ENCODE data around the gene MYO1B.
A peak's percentile ranks its signal among the peaks of the same experiment; 100 is the strongest.

The MYO1B gene

DNA sequence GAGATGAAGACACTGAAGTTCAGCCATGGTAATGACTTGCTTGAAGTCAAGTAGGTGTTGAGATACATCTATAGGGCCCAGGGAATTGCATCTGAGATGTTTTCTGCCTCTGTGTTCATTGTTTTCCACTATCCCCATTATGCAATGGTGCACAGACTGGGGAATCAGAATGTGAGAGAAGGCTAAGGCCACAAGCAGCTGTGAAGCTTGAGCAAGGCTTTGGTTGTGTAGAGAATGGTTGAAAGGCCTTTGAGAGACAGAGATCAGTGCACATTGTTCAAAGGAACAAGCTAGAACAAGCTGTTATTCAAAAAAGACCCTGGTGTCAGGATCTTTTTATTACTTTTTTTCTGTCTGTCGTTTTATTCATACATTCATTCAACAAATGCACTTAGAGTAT lies 82.3 kb downstream of the MYO1B start:
- no peak for DNase-seq

DNA sequence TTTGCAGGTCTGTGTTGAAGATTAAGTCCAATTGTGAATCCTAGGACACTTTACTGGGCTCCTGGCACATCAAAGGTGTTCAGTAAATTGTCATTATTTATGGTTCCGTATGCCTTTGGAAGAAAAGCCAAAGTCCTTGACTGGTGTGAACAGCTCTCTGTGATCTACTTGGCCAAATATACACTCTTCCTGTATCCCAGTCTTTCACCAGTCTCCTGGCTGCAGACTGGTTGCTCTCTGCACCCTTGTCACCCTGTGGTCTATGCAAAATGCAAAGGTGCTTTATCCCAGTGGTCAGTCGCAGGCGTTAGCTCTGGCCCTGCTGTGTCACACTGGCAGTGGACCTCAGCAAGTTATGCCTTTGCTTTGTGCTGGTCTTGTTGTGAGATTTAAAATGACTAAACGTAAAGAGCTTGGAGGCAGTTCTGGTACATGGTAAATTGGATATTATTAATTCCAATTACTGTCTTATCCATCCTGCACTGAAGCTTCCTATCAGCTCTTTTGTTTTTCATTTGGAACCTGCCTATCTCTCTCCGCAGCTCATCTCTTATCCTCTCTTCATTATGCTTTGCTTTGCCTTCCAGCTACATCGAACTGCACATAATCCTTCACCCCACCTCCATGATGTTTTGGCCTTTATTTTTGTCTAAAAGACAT lies 83.1 kb downstream of the MYO1B start:
- no peak for DNase-seq

GRCh38 chr2:191329841-191330240 lies 84.6 kb downstream of the MYO1B start:
- no peak for DNase-seq

DNA sequence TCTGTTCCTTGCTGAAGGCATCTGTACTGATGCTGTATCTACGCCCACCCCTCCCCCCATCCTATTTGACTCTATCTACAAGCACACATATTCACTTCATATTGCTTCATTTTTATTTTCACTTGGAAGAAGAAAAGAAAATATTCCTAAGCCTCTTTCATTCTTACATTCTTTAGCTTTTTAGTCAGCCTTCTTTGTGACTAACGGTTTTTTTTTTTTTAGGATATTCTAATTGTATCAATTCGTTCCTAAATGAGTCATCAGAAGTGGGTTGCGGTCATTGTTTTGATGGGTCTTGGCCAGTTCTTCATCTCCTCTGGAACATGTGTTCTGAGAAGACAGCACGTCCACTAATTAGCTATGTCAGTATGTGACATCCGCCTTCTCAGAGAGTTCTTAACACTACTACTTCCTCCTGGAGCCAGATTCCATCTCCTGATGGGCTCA lies 88.7 kb downstream of the MYO1B start:
- no peak for DNase-seq

GRCh38 chr2:191335875-191336464 lies 90.8 kb downstream of the MYO1B start:
- no peak for DNase-seq

DNA sequence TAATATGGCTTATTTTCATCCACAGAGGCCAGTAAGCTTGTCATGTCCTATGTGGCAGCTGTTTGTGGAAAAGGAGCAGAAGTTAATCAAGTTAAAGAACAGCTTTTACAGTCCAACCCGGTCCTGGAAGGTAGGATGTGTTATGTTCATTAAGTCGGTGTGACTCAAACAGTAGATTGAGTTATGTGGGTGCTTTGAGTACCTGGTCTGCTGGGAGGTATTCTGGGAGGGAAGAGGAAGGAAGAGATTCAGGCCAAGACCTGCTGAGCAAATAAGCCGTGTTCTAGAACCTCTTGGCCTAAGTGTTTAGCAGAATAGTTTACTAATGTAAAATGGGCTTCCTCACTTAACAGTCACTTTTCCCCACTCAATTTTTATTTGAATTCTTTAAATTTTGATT lies 96.2 kb downstream of the MYO1B start:
- DNase-seq = no peak

- no peak for DNase-seq
These were observed 98.7 kb downstream of the MYO1B start for GRCh38 chr2:191343796-191344338.

- no peak for DNase-seq
These were observed 100.6 kb downstream of the MYO1B start for GRCh38 chr2:191345788-191346187.

GRCh38 chr2:191347154-191347553 lies 102.0 kb downstream of the MYO1B start:
- DNase-seq = no peak

- DNase-seq = no peak
These were observed 102.7 kb downstream of the MYO1B start for GRCh38 chr2:191347881-191348280.

GRCh38 chr2:191349990-191350389 lies 104.8 kb downstream of the MYO1B start:
- DNase-seq = peak in 1 of 2 experiments; percentile 10

GRCh38 chr2:191350826-191351225 lies 105.6 kb downstream of the MYO1B start:
- DNase-seq = no peak

GRCh38 chr2:191351298-191351697 lies 106.1 kb downstream of the MYO1B start:
- DNase-seq = no peak

DNA sequence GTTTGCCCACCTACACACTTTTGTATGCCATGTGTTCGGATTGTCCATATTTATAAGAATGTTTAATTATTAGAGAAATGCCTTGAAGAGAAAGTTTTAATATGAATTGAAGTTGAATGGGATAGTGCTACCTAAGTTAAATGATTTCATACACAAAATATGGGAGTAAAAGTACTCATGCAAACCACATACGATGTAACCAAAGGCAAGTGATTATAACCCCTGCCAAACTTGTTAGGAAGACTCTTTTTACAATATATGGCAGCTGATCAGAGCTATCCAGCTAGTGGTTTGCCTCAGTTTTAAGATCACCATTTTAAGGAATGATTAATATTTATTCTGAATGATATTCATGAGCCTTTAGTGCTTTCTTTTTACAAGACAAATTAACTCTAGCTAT lies 106.7 kb downstream of the MYO1B start:
- DNase-seq = no peak

DNA sequence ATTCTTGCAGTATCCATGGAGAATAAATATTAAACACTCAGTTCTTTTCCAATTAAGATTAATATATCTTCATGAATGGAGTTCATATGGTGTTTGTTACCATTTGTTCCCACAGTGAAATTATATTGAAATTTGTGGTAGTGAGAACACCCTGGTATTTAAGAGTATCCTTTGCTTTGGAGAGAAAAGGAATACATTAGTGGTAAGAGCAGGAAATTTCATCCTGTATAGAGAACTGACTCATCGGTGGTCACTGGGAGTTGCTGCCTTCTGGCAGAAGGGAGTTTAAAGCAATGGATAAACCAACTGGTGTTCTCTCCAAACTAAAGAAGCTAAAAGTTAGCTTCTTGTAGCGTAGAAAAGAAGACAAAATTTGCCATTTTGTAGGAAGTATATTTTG lies 107.3 kb downstream of the MYO1B start:
- DNase-seq = peak in 1 of 2 experiments; percentile 48

GRCh38 chr2:191355170-191355758 lies 110.1 kb downstream of the MYO1B start:
- DNase-seq = no peak

DNA sequence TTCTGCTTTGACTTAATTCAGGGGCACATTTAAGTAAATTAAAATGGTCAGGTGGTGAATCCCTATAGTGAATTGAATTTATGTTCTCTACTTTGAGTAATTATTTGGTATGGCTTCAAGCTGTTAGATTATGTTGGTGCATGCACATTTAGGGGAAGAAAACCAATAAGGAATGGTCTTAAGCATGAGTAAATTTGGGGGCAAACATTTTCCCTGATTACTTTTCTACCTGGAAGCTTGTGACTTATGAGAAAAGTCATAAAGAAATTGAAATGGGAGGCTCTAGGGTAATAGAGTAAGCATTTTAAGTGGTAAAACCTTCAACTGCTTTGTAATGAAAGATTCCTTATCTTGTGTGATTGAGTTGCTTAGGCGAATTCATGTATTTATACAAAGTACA lies 112.5 kb downstream of the MYO1B start:
- DNase-seq = no peak

DNA sequence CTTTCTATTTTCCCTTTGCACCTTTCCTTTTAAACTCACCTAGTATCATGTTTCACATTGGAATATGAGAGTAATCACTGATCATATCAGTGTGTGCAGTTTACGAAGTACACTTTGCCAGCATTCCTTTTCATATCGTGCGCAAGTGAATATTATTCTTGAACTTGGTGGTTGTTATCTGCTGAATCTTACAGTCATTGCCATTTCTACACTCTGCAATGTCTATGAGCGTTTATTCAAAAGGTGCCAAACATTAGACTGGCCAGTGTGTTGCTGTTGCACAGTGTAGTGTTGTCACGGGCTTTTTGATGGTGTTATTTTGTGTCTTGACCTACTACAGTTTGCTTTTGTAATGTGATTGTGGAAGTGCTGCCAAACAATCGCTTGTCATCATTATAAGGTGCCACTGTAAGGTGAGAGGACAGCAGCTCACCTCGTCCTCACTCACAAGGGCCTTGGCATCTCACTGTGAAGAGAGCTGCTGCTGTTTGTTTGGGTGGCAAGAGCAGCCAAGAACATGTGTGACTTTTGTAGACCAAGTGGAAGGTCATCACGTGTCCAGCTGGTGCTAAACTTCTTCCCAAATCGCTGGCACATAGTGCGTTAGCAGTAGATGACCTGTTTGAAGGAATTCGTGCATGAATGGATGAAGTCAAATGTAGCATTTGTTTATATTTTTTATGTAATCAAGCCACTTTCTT lies 113.3 kb downstream of the MYO1B start:
- no peak for DNase-seq

DNA sequence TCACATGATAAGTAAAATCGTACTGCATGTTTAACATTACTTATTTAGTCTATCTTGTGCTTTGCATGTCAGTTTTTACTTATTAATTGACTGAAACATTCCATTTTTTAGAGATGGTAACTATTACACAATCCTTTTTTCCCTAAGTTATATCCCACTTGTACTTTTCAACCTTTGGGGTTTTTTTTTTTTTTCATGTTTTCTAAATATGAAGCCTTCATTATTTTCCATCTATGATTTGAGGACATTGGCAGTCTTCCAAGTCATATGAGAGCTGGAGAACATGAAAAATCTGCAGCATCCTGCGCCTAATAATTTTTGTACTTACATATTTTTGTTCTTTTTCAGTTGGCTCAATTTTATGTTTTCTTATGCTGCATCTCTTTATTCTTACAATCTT lies 113.9 kb downstream of the MYO1B start:
- DNase-seq = no peak

DNA sequence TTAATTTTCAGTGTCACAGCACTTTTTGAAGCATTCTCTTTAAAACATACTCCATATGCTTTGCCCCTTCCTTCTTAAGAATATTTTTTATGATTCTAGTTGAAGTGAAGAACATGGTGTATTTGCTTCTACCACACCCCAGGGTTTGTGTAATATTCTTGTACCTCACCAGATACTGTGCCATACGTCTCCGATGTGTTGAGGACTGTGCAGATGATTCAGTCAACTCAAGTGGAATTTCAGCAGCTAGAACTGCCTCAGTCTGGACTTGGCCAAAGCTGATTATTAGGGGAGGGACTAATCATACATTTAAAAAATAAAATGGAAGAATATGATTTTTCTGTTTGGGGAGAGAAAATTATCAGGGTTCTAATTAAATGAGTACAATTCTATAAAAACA lies 115.7 kb downstream of the MYO1B start:
- no peak for DNase-seq

GRCh38 chr2:191362841-191363240 lies 117.6 kb downstream of the MYO1B start:
- no peak for DNase-seq

- DNase-seq = no peak
These were observed 118.1 kb downstream of the MYO1B start for GRCh38 chr2:191363267-191363666.

GRCh38 chr2:191365089-191365488 lies 119.9 kb downstream of the MYO1B start:
- no peak for DNase-seq

DNA sequence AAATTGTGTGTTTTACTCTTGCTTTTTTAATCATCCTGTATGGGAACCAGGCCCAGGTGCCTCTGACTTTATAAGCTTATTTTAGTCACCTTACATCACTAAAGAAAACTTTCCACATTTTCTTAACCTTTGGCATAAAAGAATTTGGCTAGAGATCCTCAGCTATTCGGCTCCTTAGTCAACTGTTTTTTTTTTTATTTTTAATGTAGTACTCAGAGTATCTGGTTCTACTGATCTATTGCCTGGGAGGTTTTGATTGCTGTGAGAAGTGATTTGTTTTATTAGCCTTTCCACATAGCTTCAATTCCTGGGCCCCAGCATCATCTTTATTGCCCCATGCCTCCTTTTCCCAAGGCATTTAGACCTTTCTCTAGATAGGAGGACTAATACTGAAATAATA lies 121.0 kb downstream of the MYO1B start:
- DNase-seq = no peak
